ENCODE measurements around the gene MORN1.

The MORN1 gene

GRCh38 chr1:2352897-2353550 lies 38.3 kb downstream of the MORN1 start:
- Histone ChIP-seq H3K9me3 (ENCODE audit: insufficient read depth, low read length) (no peaks in the 10 kb centered on the region), H3K36me3 (replicated peaks; ENCODE audit: low read depth, low read length) (no peaks in the 10 kb centered on the region), H3K27me3 (ENCODE audit: low read depth, low read length) (no peaks in the 10 kb centered on the region), H3K27ac (ENCODE audit: low read length) (no peak overlapping the region), H3K4me2 (ENCODE audit: low read length) (no peak overlapping the region), H3K4me1 (ENCODE audit: low read length) (no peaks in the 10 kb centered on the region), H3K79me2 (ENCODE audit: low read length) (no peaks in the 10 kb centered on the region), H2AFZ (ENCODE audit: low read depth, low read length) (no peak overlapping the region), H3K4me3 (ENCODE audit: low read length) (no peak overlapping the region), H3K9ac (ENCODE audit: low read length) (no peak overlapping the region), H4K20me1 (ENCODE audit: insufficient read depth, low read length) (no peaks in the 10 kb centered on the region)
- TF ChIP-seq EZH2phosphoT487 (IDR thresholded peaks at IDR 0.05; ENCODE audit: low read depth) (no peak), CTCF (IDR thresholded peaks at IDR 0.05; ENCODE audit: low read depth, low read length) (no peak)

- H3K9ac ChIP-seq (ENCODE audit: low read length): no peak overlapping the region
- H3K27ac ChIP-seq (ENCODE audit: low read length): no peak overlapping the region
- TF ChIP-seq EZH2phosphoT487 (IDR thresholded peaks at IDR 0.05; ENCODE audit: low read depth): no peak
- TF ChIP-seq CTCF (IDR thresholded peaks at IDR 0.05; ENCODE audit: low read depth, low read length): no peak
Observed at GRCh38 chr1:2352341-2352896, 38.9 kb downstream of the MORN1 start.

GRCh38 chr1:2351723-2352122 lies 39.6 kb downstream of the MORN1 start:
- Histone ChIP-seq H3K9me3 (ENCODE audit: insufficient read depth, low read length) (no peaks in the 10 kb centered on the region), H4K20me1 (ENCODE audit: insufficient read depth, low read length) (no peaks in the 10 kb centered on the region), H3K4me2 (ENCODE audit: low read length) (no peak overlapping the region), H3K36me3 (replicated peaks; ENCODE audit: low read depth, low read length) (no peaks in the 10 kb centered on the region), H3K4me1 (ENCODE audit: low read length) (no peaks in the 10 kb centered on the region), H2AFZ (ENCODE audit: low read depth, low read length) (no peak overlapping the region), H3K27me3 (ENCODE audit: low read depth, low read length) (no peaks in the 10 kb centered on the region), H3K9ac (ENCODE audit: low read length) (no peak overlapping the region), H3K27ac (ENCODE audit: low read length) (no peak overlapping the region), H3K79me2 (ENCODE audit: low read length) (no peaks in the 10 kb centered on the region), H3K4me3 (ENCODE audit: low read length) (no peak overlapping the region)
- no peak for TF ChIP-seq EZH2phosphoT487 (IDR thresholded peaks at IDR 0.05; ENCODE audit: low read depth)
- TF ChIP-seq CTCF (IDR thresholded peaks at IDR 0.05; ENCODE audit: low read depth, low read length): no peak

More at GRCh38 chr1:2352341-2352896, 38.9 kb downstream of the MORN1 start:
- Histone ChIP-seq H3K4me1 (ENCODE audit: low read length) (no peaks in the 10 kb centered on the region), H3K4me2 (ENCODE audit: low read length) (no peak overlapping the region), H3K9me3 (ENCODE audit: insufficient read depth, low read length) (no peaks in the 10 kb centered on the region), H3K36me3 (replicated peaks; ENCODE audit: low read depth, low read length) (no peaks in the 10 kb centered on the region), H3K79me2 (ENCODE audit: low read length) (no peaks in the 10 kb centered on the region), H3K4me3 (ENCODE audit: low read length) (no peak overlapping the region), H2AFZ (ENCODE audit: low read depth, low read length) (no peak overlapping the region), H3K27me3 (ENCODE audit: low read depth, low read length) (no peaks in the 10 kb centered on the region), H4K20me1 (ENCODE audit: insufficient read depth, low read length) (no peaks in the 10 kb centered on the region)

GRCh38 chr1:2350911-2351655 lies 40.3 kb downstream of the MORN1 start:
- Histone ChIP-seq H3K4me3 (ENCODE audit: low read length) (no peak overlapping the region), H3K9ac (ENCODE audit: low read length) (no peak overlapping the region), H3K9me3 (ENCODE audit: insufficient read depth, low read length) (no peaks in the 10 kb centered on the region), H3K79me2 (ENCODE audit: low read length) (no peaks in the 10 kb centered on the region), H3K27me3 (ENCODE audit: low read depth, low read length) (no peaks in the 10 kb centered on the region), H3K36me3 (replicated peaks; ENCODE audit: low read depth, low read length) (no peaks in the 10 kb centered on the region), H3K4me2 (ENCODE audit: low read length) (no peak overlapping the region), H2AFZ (ENCODE audit: low read depth, low read length) (no peak overlapping the region), H3K27ac (ENCODE audit: low read length) (no peak overlapping the region), H3K4me1 (ENCODE audit: low read length) (no peaks in the 10 kb centered on the region), H4K20me1 (ENCODE audit: insufficient read depth, low read length) (no peaks in the 10 kb centered on the region)
- no peak for TF ChIP-seq EZH2phosphoT487 (IDR thresholded peaks at IDR 0.05; ENCODE audit: low read depth)
- TF ChIP-seq CTCF (IDR thresholded peaks at IDR 0.05; ENCODE audit: low read depth, low read length): no peak

Measured in OCI-LY3 (cell line).